Measurements from ENCODE around the gene DACT1. TPM values are rescaled to one million over a fixed set of nuclear protein-coding genes. Genes with fewer than 3 reads are reported as not detected.

Gene DACT1
- total RNA-seq, 1 experiment from 2014 or later, result 4.4 TPM

DNA sequence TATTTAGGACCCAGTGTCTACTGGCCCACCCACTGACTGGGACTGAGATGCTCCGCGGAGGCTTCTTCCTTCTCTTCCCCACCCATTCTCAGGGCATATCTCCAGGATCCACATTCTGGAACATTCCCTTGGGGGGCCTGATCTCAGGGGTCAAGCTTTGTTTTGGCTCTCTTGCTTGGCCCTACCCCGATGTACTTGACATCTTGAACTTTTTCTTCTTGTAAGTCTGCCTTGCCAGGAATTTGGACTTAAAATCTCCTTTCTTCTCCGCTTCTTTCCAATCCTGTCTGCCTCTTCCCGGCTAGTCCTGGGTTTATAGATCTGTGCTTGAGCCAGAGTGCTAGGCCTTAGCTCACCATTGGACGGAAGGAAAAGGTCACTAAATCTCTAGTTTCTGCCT, 22.1 kb downstream of the DACT1 start:
- Histone ChIP-seq H3K18ac (ENCODE audit: insufficient read length, low read depth, low read length) (no peak overlapping the region), H3K4ac (ENCODE audit: low read depth, low read length) (no peak overlapping the region), H4K91ac (ENCODE audit: insufficient read length, low read depth, low read length) (no peak overlapping the region), H3T11ph (ENCODE audit: low read length) (no peak overlapping the region), H3K27me3 (ENCODE audit: insufficient read depth, low read length) (no peaks in the 10 kb centered on the region), H2BK5ac (ENCODE audit: insufficient read length, low read length) (no peak overlapping the region), H3K79me2 (ENCODE audit: insufficient read depth, low read length) (no peaks in the 10 kb centered on the region), H4K8ac (replicated peaks; ENCODE audit: insufficient read length, low read depth, low read length) (no peak overlapping the region), H3K4me1 (ENCODE audit: insufficient read depth, low read length) (peaks cover 3% of the 10 kb centered on the region; the same call in 1 of the 2 replicates), H3K27ac (ENCODE audit: insufficient read length, low read depth, low read length) (no peak overlapping the region), H3K23me2 (ENCODE audit: insufficient read length, low read depth, low read length, poor library complexity, severe bottlenecking) (no peaks in the 10 kb centered on the region), H3K9ac (ENCODE audit: extremely low read depth, insufficient read length, low read length) (no peak overlapping the region), H2AK5ac (ENCODE audit: insufficient read length, low read length) (no peak overlapping the region), H2BK15ac (ENCODE audit: low read depth, low read length) (no peak overlapping the region), H3K14ac (ENCODE audit: insufficient read depth, low read length) (no peak overlapping the region), H2AFZ (ENCODE audit: low read length) (no peak overlapping the region), H3K79me1 (ENCODE audit: insufficient read depth, low read depth, low read length, poor library complexity, severe bottlenecking) (no peaks in the 10 kb centered on the region), H3K23ac (ENCODE audit: insufficient read length, low read depth, low read length) (no peak overlapping the region), H3K9me3 (ENCODE audit: control insufficient read depth, low read depth, low read length) (no peaks in the 10 kb centered on the region), H4K20me1 (ENCODE audit: control insufficient read depth, insufficient read depth, insufficient read length) (no peaks in the 10 kb centered on the region), H4K5ac (ENCODE audit: insufficient read length, low read depth, low read length) (no peak overlapping the region), H2BK120ac (ENCODE audit: low read depth, low read length, poor library complexity, severe bottlenecking) (no peak overlapping the region), H3K56ac (ENCODE audit: insufficient read length, low read depth, low read length) (no peak overlapping the region), H2BK12ac (ENCODE audit: insufficient read length, low read depth, low read length) (no peak overlapping the region), H2BK20ac (ENCODE audit: low read depth, low read length, poor library complexity, severe bottlenecking) (no peak overlapping the region), H3K4me2 (ENCODE audit: insufficient read depth, insufficient read length, low read length) (no peak overlapping the region)
- Mint-ChIP-seq H3K4me3 (no peak overlapping the region), H3K27ac (no peak overlapping the region), H3K4me1 (peaks cover 15% of the 10 kb centered on the region in 2 experiments), H3K9me3 (no peaks in the 10 kb centered on the region), H3K36me3 (ENCODE audit: insufficient read depth in 1 of 3, low read depth in 3 of 3) (peaks cover 0 to 5% (median 0%) of the 10 kb centered on the region in 3 experiments; a peak in 1 of 7 replicates), H3K27me3 (ENCODE audit: low read depth) (no peaks in the 10 kb centered on the region)
- WGBS (ENCODE audit: extremely low coverage, insufficient read length, low lambda C conversion rate), result no CpG with 5 or more reads among the region's 6 CpGs
- DNase-seq, result no peak
- TF ChIP-seq, protein P1, sequence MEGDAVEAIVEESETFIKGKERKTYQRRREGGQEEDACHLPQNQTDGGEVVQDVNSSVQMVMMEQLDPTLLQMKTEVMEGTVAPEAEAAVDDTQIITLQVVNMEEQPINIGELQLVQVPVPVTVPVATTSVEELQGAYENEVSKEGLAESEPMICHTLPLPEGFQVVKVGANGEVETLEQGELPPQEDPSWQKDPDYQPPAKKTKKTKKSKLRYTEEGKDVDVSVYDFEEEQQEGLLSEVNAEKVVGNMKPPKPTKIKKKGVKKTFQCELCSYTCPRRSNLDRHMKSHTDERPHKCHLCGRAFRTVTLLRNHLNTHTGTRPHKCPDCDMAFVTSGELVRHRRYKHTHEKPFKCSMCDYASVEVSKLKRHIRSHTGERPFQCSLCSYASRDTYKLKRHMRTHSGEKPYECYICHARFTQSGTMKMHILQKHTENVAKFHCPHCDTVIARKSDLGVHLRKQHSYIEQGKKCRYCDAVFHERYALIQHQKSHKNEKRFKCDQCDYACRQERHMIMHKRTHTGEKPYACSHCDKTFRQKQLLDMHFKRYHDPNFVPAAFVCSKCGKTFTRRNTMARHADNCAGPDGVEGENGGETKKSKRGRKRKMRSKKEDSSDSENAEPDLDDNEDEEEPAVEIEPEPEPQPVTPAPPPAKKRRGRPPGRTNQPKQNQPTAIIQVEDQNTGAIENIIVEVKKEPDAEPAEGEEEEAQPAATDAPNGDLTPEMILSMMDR (conservative IDR thresholded peaks at IDR 0.05), result no peak
